Naive thymus-derived CD4-positive, alpha-beta T cell (primary cell): ENCODE results near the gene NOTO. TPM values are rescaled to one million over a fixed set of nuclear protein-coding genes. Genes with fewer than 3 reads are reported as not detected.
"Not testable (repeated sequence)": the region's sequence is repeated elsewhere in the genome, so short reads cannot be mapped to it uniquely, and the experiment has no call there.

Experiments
- ATAC-seq: fragments of 150-1000 bp; cut with Tn5 transposase; 2 replicates; pipeline ENCODE4 v1.10.0; 2021; ENCODE audit warnings: mild to moderate bottlenecking, moderate library complexity
- CTCF ChIA-PET: fragments of 350-600 bp; sonication (Branson Sonifier 250); formaldehyde crosslinking; loops from one replicate; lab custom pipeline; 2021; ENCODE audit warnings: antibody characterized with exemption; lab: Charles Lee
- POLR2A ChIA-PET: fragments of 350-600 bp; sonication (Branson Sonifier 250); formaldehyde crosslinking; loops from one replicate; lab custom pipeline; 2021; ENCODE audit warnings: antibody characterized with exemption, inconsistent platforms; lab: Charles Lee
- DNase-seq, 9 donors: peaks; one replicate each; pipeline versions ENCODE4 v3.0.0 to v3.0.0-alpha.2; 2020 to 2022; ENCODE audit warnings: mixed read lengths in 1 of 9
- H3K27ac ChIP-seq: one replicate; pipeline ENCODE4 v1.7.0; 2013; ENCODE audit warnings: mild to moderate bottlenecking, low read depth, low read length, moderate library complexity
- H3K27me3 ChIP-seq, 2 donors: one replicate each; pipeline ENCODE4 v1.7.0; 2013; ENCODE audit warnings: low read length in 2 of 2, mild to moderate bottlenecking in 2 of 2, moderate library complexity in 2 of 2; ENCODE audit not compliant: control insufficient read depth in 2 of 2, insufficient read depth in 2 of 2
- H3K36me3 ChIP-seq, 3 experiments: 1 replicate in 2 of 3; 2 replicates in 1 of 3; pipeline ENCODE4 v1.7.0; 2013; ENCODE audit warnings: low read length in 3 of 3, mild to moderate bottlenecking in 3 of 3, moderate library complexity in 1 of 3; ENCODE audit not compliant: insufficient read depth in 3 of 3, control insufficient read depth in 2 of 3
- H3K4me1 ChIP-seq, 2 donors: one replicate each; pipeline ENCODE4 v1.7.0; 2013; ENCODE audit warnings: low read length in 2 of 2, mild to moderate bottlenecking in 2 of 2, moderate library complexity in 1 of 2; ENCODE audit not compliant: control insufficient read depth in 2 of 2, insufficient read depth in 2 of 2
- H3K4me3 ChIP-seq: 2 replicates; pipeline ENCODE4 v1.7.0; 2013; ENCODE audit warnings: mild to moderate bottlenecking, low read length
- H3K9me3 ChIP-seq, 3 experiments: 1 replicate in 2 of 3; 2 replicates in 1 of 3; pipeline ENCODE4 v1.7.0; 2013; ENCODE audit warnings: low read length in 3 of 3; ENCODE audit not compliant: control insufficient read depth in 2 of 3
- H3K27ac Mint-ChIP-seq, 9 donors: one replicate each; pipeline ENCODE4 v1.8.0; 2020 to 2022; ENCODE audit warnings: mixed read lengths in 9 of 9, mild to moderate bottlenecking in 8 of 9, moderate library complexity in 5 of 9, inconsistent platforms in 2 of 9
- H3K27me3 Mint-ChIP-seq, 5 donors: one replicate each; pipeline ENCODE4 v1.8.0; 2021 to 2022; ENCODE audit warnings: mixed read lengths in 5 of 5, mild to moderate bottlenecking in 1 of 5
- H3K36me3 Mint-ChIP-seq, 5 donors: one replicate each; pipeline ENCODE4 v1.8.0; 2020 to 2022; ENCODE audit warnings: mixed read lengths in 5 of 5, mild to moderate bottlenecking in 3 of 5, inconsistent platforms in 1 of 5
- H3K4me1 Mint-ChIP-seq, 7 donors: one replicate each; pipeline ENCODE4 v1.8.0; 2020 to 2022; ENCODE audit warnings: mixed read lengths in 7 of 7, mild to moderate bottlenecking in 3 of 7, inconsistent platforms in 1 of 7
- H3K4me3 Mint-ChIP-seq, 10 donors: one replicate each; pipeline ENCODE4 v1.8.0; 2020 to 2022; ENCODE audit warnings: mild to moderate bottlenecking in 10 of 10, mixed read lengths in 10 of 10, moderate library complexity in 6 of 10, inconsistent platforms in 2 of 10
- H3K9me3 Mint-ChIP-seq, 11 donors: one replicate each; pipeline ENCODE4 v1.8.0; 2020 to 2022; ENCODE audit warnings: mixed read lengths in 11 of 11, mild to moderate bottlenecking in 4 of 11, inconsistent platforms in 1 of 11, moderate library complexity in 1 of 11
- intact Hi-C, 2 donors: fragments of 100-400 bp; cut with micrococcal nuclease; formaldehyde crosslinking; loops; one replicate each; pipeline ENCODE4 v1.15.1; 2023
- polyA plus RNA-seq, 2 donors: library from polyadenylated mRNA; unstranded; fragments of 300-500 nt; fragmentation: Illumina TruSeq; gene quantifications; one replicate each; pipeline ENCODE4 v1.2.3, GENCODE V29; 2021
- total RNA-seq, 6 experiments: library from RNA in 5 of 6; stranded (reverse) in 5 of 6; gene quantifications; 1 replicate in 5 of 6; 2 replicates in 1 of 6; pipeline ENCODE4 v1.2.3 and lab custom pipeline; 2021 to 2026

NOTO gene
- total and polyA plus RNA-seq, 7 experiments from 2014 or later = not detected

GRCh38 chr2:73166813-73167212 lies 35.6 kb upstream of the NOTO start:
- H3K27me3 ChIP-seq, ATAC-seq, DNase-seq, H3K36me3 ChIP-seq, H3K27me3 Mint-ChIP-seq, POLR2A ChIA-PET, H3K27ac ChIP-seq, H3K4me1 ChIP-seq, H3K36me3 Mint-ChIP-seq, H3K4me3 Mint-ChIP-seq, H3K27ac Mint-ChIP-seq, H3K9me3 Mint-ChIP-seq, intact Hi-C loops, H3K4me1 Mint-ChIP-seq, CTCF ChIA-PET, H3K9me3 ChIP-seq, H3K4me3 ChIP-seq: not testable (repeated sequence)

GRCh38 chr2:73168348-73168747 lies 34.0 kb upstream of the NOTO start:
- H3K36me3 Mint-ChIP-seq, H3K27ac ChIP-seq, H3K9me3 ChIP-seq, intact Hi-C loops, H3K4me3 ChIP-seq, ATAC-seq, H3K9me3 Mint-ChIP-seq, H3K36me3 ChIP-seq, H3K27me3 Mint-ChIP-seq, H3K27ac Mint-ChIP-seq, H3K4me1 Mint-ChIP-seq, DNase-seq, H3K4me3 Mint-ChIP-seq, H3K27me3 ChIP-seq, POLR2A ChIA-PET, H3K4me1 ChIP-seq: not testable (repeated sequence)
- CTCF ChIA-PET = interaction anchor here (1.6 kb wide), 1 partner anchor 9 kb away, joined by 3 read pairs; no protein-coding TSS in a partner anchor

DNA sequence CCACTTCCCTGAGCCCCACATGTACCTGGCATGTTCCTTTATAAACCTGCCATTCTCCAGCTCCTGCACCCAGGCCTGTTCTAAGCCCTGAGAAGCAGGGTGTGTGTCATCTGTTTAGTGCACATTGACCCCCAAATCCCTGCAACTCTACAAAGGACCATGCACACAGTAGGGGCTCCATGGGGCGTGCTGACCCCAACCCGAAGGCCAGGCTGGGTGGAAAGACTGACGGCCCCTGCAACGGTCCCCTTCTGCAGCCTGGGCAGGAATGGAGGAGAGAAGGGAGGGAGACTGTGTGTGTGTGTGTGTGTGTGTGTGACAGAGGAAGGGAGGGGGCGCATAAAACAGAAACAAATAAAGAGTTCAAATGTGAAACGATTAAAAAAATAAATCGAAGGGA lies 32.0 kb upstream of the NOTO start:
- H3K9me3 ChIP-seq, H3K4me1 Mint-ChIP-seq, H3K27me3 ChIP-seq, H3K27ac Mint-ChIP-seq, DNase-seq, H3K27ac ChIP-seq, H3K36me3 ChIP-seq, H3K4me3 Mint-ChIP-seq, CTCF ChIA-PET, H3K4me3 ChIP-seq, H3K36me3 Mint-ChIP-seq, H3K9me3 Mint-ChIP-seq, H3K4me1 ChIP-seq, intact Hi-C loops, POLR2A ChIA-PET, ATAC-seq: not testable (repeated sequence)
- H3K27me3 Mint-ChIP-seq = peaks cover 0 to 20% (median 3%) of the 10 kb centered on the region in 5 donors

GRCh38 chr2:73172963-73173362 lies 29.4 kb upstream of the NOTO start:
- Histone ChIP-seq H3K9me3 (no peaks in the 10 kb centered on the region), H3K27ac (no peak overlapping the region), H3K36me3 (no peaks in the 10 kb centered on the region), H3K27me3 (no peaks in the 10 kb centered on the region), H3K4me1 (peaks cover 15 to 20% of the 10 kb centered on the region in 2 donors), H3K4me3 (no peak overlapping the region)
- Mint-ChIP-seq H3K27me3 (peaks cover 0 to 44% (median 15%) of the 10 kb centered on the region in 5 donors), H3K4me3 (no peak overlapping the region), H3K27ac (no peak overlapping the region), H3K4me1 (peaks cover 9 to 14% (median 12%) of the 10 kb centered on the region in 7 donors), H3K9me3 (peaks cover 0 to 3% (median 0%) of the 10 kb centered on the region in 11 donors), H3K36me3 (no peaks in the 10 kb centered on the region)
- ATAC-seq (no peak), DNase-seq (peak in 1 of 9 donors; percentile 57)
- POLR2A ChIA-PET = interaction anchor here (0.7 kb wide), 1 partner anchor 61 kb away, joined by 5 read pairs; the partner anchor contains the start of gene CCT7
- CTCF ChIA-PET = interaction anchor here (0.6 kb wide), 1 partner anchor 16 kb away, joined by 4 read pairs; no protein-coding TSS in a partner anchor
- intact Hi-C loops = no loop called here

GRCh38 chr2:73173781-73174180 lies 28.6 kb upstream of the NOTO start:
- no peak overlapping the region for H3K27ac Mint-ChIP-seq
- peaks cover 0 to 3% of the 10 kb centered on the region in 2 donors for H3K27me3 ChIP-seq
- ChIA-PET POLR2A (interaction anchor here (0.7 kb wide), 1 partner anchor 61 kb away, joined by 5 read pairs; the partner anchor contains the start of gene CCT7), CTCF (no interaction called here)
- DNase-seq (no peak), ATAC-seq (no peak)
- H3K27me3 Mint-ChIP-seq = peaks cover 6 to 52% (median 18%) of the 10 kb centered on the region in 5 donors
- intact Hi-C loops = no loop called here
- H3K9me3 ChIP-seq = no peaks in the 10 kb centered on the region
- H3K27ac ChIP-seq = no peak overlapping the region
- H3K4me3 Mint-ChIP-seq = no peak overlapping the region
- H3K4me3 ChIP-seq = no peak overlapping the region
- H3K4me1 Mint-ChIP-seq = peaks cover 9 to 14% (median 12%) of the 10 kb centered on the region in 7 donors
- H3K36me3 ChIP-seq = no peaks in the 10 kb centered on the region
- H3K36me3 Mint-ChIP-seq = no peaks in the 10 kb centered on the region
- H3K4me1 ChIP-seq = peaks cover 15 to 20% of the 10 kb centered on the region in 2 donors
- H3K9me3 Mint-ChIP-seq = peaks cover 0 to 3% (median 0%) of the 10 kb centered on the region in 11 donors

DNA sequence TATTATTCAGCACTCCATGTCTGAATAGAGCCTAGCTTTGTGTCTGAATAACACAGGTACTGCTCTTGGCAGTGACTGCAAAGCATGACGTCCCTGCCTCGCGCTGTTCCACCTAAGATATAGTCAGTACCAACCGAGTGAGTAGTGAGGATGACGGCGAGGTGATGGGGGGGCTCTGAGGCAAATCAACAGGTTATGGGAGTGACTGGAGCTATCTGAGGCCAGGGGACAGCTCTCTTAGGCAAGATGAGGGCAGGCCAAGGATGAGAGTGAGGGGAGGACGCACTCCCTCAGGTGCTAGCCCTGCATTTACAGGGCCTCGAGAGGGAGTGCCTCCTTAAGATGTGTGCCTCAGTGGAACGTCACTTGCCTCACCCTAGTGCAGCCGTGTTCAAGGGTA lies 28.1 kb upstream of the NOTO start:
- Mint-ChIP-seq H3K36me3 (no peaks in the 10 kb centered on the region), H3K4me1 (peaks cover 9 to 14% (median 12%) of the 10 kb centered on the region in 7 donors), H3K27ac (no peak overlapping the region), H3K27me3 (peaks cover 7 to 52% (median 18%) of the 10 kb centered on the region in 5 donors), H3K4me3 (peak overlapping the region in 2 of 10 donors; percentile 56 to 68), H3K9me3 (peaks cover 0 to 3% (median 0%) of the 10 kb centered on the region in 11 donors)
- H3K27ac ChIP-seq = no peak overlapping the region
- H3K4me1 ChIP-seq = peaks cover 15 to 20% of the 10 kb centered on the region in 2 donors
- CTCF ChIA-PET = interaction anchor here (1.5 kb wide), 1 partner anchor 56 kb away, joined by 3 read pairs; no protein-coding TSS in a partner anchor
- POLR2A ChIA-PET = interaction anchor here (1.3 kb wide), 1 partner anchor 13 kb away, joined by 4 read pairs; no protein-coding TSS in a partner anchor
- intact Hi-C loops = no loop called here
- DNase-seq (no peak), ATAC-seq (no peak)
- H3K36me3 ChIP-seq = no peaks in the 10 kb centered on the region
- H3K27me3 ChIP-seq = peaks cover 0 to 3% of the 10 kb centered on the region in 2 donors
- no peak overlapping the region for H3K4me3 ChIP-seq
- H3K9me3 ChIP-seq = no peaks in the 10 kb centered on the region
